HL-60 (cell line): Measurements from ENCODE around the gene ZNF410.

Experiments
- POLR2AphosphoS5 ChIP-seq: IDR thresholded peaks from 2 replicates; pipeline ENCODE4 v1.6.1; 2012; ENCODE audit warnings: low read depth
- SPI1 ChIP-seq: IDR thresholded peaks from 2 replicates; pipeline ENCODE4 v1.6.1; 2012; ENCODE audit warnings: low read depth, mild to moderate bottlenecking, borderline replicate concordance
- TF ChIP-seq, protein P1 (sequence below): IDR thresholded peaks from one replicate; pipeline ENCODE4 v1.5.1; 2011; ENCODE audit warnings: low read length, control low read depth, inconsistent platforms; ENCODE audit not compliant: insufficient read depth
- TF ChIP-seq, protein P2 (sequence below): IDR thresholded peaks from 2 replicates; pipeline ENCODE4 v1.6.1; 2012; ENCODE audit warnings: low read depth; ENCODE audit not compliant: insufficient replicate concordance

DNA sequence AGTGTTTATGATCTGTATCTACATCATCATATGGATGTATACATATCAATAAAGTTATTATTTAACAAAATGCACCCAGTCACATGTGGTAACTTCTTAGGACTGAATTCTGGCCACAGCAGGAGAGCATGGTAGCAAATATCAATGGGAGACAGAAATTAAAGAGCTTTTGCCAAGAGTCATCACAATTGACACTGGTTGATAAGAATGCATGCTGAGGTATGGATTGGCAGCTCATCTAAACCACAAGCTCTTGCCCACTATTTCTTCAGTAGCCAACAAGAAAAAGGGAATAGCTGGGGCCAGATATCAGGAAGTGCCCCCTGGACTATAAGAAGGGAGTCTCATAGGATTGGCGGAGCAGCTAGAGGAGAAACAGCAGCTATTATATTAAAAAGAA is 44.5 kb upstream of the ZNF410 start:
- TF ChIP-seq, protein P1, sequence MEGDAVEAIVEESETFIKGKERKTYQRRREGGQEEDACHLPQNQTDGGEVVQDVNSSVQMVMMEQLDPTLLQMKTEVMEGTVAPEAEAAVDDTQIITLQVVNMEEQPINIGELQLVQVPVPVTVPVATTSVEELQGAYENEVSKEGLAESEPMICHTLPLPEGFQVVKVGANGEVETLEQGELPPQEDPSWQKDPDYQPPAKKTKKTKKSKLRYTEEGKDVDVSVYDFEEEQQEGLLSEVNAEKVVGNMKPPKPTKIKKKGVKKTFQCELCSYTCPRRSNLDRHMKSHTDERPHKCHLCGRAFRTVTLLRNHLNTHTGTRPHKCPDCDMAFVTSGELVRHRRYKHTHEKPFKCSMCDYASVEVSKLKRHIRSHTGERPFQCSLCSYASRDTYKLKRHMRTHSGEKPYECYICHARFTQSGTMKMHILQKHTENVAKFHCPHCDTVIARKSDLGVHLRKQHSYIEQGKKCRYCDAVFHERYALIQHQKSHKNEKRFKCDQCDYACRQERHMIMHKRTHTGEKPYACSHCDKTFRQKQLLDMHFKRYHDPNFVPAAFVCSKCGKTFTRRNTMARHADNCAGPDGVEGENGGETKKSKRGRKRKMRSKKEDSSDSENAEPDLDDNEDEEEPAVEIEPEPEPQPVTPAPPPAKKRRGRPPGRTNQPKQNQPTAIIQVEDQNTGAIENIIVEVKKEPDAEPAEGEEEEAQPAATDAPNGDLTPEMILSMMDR = no peak
- TF ChIP-seq, protein P2, sequence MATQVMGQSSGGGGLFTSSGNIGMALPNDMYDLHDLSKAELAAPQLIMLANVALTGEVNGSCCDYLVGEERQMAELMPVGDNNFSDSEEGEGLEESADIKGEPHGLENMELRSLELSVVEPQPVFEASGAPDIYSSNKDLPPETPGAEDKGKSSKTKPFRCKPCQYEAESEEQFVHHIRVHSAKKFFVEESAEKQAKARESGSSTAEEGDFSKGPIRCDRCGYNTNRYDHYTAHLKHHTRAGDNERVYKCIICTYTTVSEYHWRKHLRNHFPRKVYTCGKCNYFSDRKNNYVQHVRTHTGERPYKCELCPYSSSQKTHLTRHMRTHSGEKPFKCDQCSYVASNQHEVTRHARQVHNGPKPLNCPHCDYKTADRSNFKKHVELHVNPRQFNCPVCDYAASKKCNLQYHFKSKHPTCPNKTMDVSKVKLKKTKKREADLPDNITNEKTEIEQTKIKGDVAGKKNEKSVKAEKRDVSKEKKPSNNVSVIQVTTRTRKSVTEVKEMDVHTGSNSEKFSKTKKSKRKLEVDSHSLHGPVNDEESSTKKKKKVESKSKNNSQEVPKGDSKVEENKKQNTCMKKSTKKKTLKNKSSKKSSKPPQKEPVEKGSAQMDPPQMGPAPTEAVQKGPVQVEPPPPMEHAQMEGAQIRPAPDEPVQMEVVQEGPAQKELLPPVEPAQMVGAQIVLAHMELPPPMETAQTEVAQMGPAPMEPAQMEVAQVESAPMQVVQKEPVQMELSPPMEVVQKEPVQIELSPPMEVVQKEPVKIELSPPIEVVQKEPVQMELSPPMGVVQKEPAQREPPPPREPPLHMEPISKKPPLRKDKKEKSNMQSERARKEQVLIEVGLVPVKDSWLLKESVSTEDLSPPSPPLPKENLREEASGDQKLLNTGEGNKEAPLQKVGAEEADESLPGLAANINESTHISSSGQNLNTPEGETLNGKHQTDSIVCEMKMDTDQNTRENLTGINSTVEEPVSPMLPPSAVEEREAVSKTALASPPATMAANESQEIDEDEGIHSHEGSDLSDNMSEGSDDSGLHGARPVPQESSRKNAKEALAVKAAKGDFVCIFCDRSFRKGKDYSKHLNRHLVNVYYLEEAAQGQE = no peak
- no peak for TF ChIP-seq SPI1
- no peak for TF ChIP-seq POLR2AphosphoS5
